Measurements from ENCODE around the gene MAP2. TPM values are rescaled to one million over a fixed set of nuclear protein-coding genes. Genes with fewer than 3 reads are reported as not detected.

MAP2 gene
- total RNA-seq, 2 experiments from 2014 or later: 0.10 TPM; not detected in 1

DNA sequence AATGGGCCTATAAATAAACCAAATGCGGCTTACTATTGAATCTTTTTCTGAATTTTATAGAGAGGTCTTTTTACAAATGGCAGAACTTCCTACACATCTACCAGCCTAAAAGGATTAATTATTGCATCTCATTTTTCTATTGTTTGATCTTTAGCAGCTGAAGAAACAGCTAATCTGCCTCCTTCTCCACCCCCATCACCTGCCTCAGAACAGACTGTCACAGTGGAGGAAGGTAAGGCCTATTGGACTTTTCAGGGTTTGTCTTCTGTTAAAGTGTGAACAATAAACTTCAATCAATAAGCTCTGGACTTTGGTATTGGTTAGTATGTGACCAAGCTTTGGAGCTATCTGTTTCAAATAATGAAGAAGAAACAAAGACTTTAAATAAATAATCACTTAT, 256.7 kb downstream of the MAP2 start:
- intact Hi-C loops (cut with micrococcal nuclease; ENCODE audit: unreplicated experiment): no loop called here
- Histone ChIP-seq H3K4me3 (ENCODE audit: low read depth, low read length, poor library complexity, severe bottlenecking) (no peak overlapping the region), H3K9me2 (ENCODE audit: insufficient read depth, low read length) (no peaks in the 10 kb centered on the region), H3K9me3 (ENCODE audit: low read length) (no peaks in the 10 kb centered on the region), H4K20me1 (ENCODE audit: insufficient read depth, low read length) (no peaks in the 10 kb centered on the region), H2AFZ (ENCODE audit: low read length) (no peak overlapping the region), H3K36me3 (ENCODE audit: insufficient read depth, low read length) (no peaks in the 10 kb centered on the region), H3K4me2 (ENCODE audit: low read length) (no peak overlapping the region), H3K79me2 (ENCODE audit: insufficient read depth, low read depth, low read length) (no peaks in the 10 kb centered on the region), H3K27ac (ENCODE audit: low read depth, low read length, poor library complexity, severe bottlenecking) (no peak overlapping the region), H3K4me1 (ENCODE audit: insufficient read depth, low read length, poor library complexity, severe bottlenecking) (no peaks in the 10 kb centered on the region)
- BruUV-seq (replicated peaks): no TSS peak
- ChIA-PET CTCF (ENCODE audit: unreplicated experiment) (no interaction called here), POLR2A (no interaction called here)
- TF ChIP-seq, protein P1, sequence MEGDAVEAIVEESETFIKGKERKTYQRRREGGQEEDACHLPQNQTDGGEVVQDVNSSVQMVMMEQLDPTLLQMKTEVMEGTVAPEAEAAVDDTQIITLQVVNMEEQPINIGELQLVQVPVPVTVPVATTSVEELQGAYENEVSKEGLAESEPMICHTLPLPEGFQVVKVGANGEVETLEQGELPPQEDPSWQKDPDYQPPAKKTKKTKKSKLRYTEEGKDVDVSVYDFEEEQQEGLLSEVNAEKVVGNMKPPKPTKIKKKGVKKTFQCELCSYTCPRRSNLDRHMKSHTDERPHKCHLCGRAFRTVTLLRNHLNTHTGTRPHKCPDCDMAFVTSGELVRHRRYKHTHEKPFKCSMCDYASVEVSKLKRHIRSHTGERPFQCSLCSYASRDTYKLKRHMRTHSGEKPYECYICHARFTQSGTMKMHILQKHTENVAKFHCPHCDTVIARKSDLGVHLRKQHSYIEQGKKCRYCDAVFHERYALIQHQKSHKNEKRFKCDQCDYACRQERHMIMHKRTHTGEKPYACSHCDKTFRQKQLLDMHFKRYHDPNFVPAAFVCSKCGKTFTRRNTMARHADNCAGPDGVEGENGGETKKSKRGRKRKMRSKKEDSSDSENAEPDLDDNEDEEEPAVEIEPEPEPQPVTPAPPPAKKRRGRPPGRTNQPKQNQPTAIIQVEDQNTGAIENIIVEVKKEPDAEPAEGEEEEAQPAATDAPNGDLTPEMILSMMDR (conservative IDR thresholded peaks at IDR 0.05; ENCODE audit: low read length): no peak
- no peak for TF ChIP-seq EZH2phosphoT487 (IDR thresholded peaks at IDR 0.05; ENCODE audit: borderline replicate concordance, low read depth, low read length)
- no peak for DNase-seq (ENCODE audit: low spot score)

- H3K9me3 ChIP-seq (ENCODE audit: low read length): no peaks in the 10 kb centered on the region
- no peak overlapping the region for H3K4me2 ChIP-seq (ENCODE audit: low read length)
- no peaks in the 10 kb centered on the region for H3K4me1 ChIP-seq (ENCODE audit: insufficient read depth, low read length, poor library complexity, severe bottlenecking)
- H3K36me3 ChIP-seq (ENCODE audit: insufficient read depth, low read length): no peaks in the 10 kb centered on the region
- H3K4me3 ChIP-seq (ENCODE audit: low read depth, low read length, poor library complexity, severe bottlenecking): no peak overlapping the region
- H2AFZ ChIP-seq (ENCODE audit: low read length): no peak overlapping the region
- no peaks in the 10 kb centered on the region for H3K79me2 ChIP-seq (ENCODE audit: insufficient read depth, low read depth, low read length)
- POLR2A ChIA-PET: interaction anchor here (0.8 kb wide), 1 partner anchor 30 kb away, joined by 3 read pairs; no protein-coding TSS in a partner anchor
- no peaks in the 10 kb centered on the region for H3K9me2 ChIP-seq (ENCODE audit: insufficient read depth, low read length)
- no peak overlapping the region for H3K27ac ChIP-seq (ENCODE audit: low read depth, low read length, poor library complexity, severe bottlenecking)
- no TSS peak for BruUV-seq (replicated peaks)
- TF ChIP-seq, protein P1 (conservative IDR thresholded peaks at IDR 0.05; ENCODE audit: low read length): no peak
- no peak for TF ChIP-seq EZH2phosphoT487 (IDR thresholded peaks at IDR 0.05; ENCODE audit: borderline replicate concordance, low read depth, low read length)
- no peak for DNase-seq (ENCODE audit: low spot score)
- intact Hi-C loops (cut with micrococcal nuclease; ENCODE audit: unreplicated experiment): no loop called here
- no peaks in the 10 kb centered on the region for H4K20me1 ChIP-seq (ENCODE audit: insufficient read depth, low read length)
- CTCF ChIA-PET (ENCODE audit: unreplicated experiment): no interaction called here
These were observed 257.4 kb downstream of the MAP2 start for GRCh38 chr2:209681201-209681735.

DNA sequence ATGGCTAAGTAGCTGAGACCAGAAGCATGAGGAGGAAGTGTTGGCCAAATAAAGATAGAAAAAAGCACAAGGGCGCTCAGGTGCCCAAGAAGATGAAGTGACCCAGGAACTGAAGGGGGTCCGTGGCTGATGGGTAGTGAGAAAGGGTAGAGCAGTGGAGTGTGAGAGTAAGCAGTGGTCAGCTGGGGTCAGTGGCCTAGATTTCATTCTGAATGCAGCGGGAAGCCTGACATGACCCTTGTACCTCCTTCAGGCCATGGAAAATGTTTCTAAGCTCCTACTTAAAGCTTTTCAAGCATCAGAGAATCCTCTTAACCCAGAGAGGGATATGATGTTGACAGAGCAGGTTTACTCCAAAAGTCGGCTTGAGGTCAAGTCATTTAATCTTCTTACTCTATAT, 258.8 kb downstream of the MAP2 start:
- H3K4me1 ChIP-seq (ENCODE audit: insufficient read depth, low read length, poor library complexity, severe bottlenecking): no peaks in the 10 kb centered on the region
- H3K36me3 ChIP-seq (ENCODE audit: insufficient read depth, low read length): no peaks in the 10 kb centered on the region
- H3K4me3 ChIP-seq (ENCODE audit: low read depth, low read length, poor library complexity, severe bottlenecking): no peak overlapping the region
- H2AFZ ChIP-seq (ENCODE audit: low read length): no peak overlapping the region
- no TSS peak for BruUV-seq (replicated peaks)
- POLR2A ChIA-PET: interaction anchor here (1.4 kb wide), 1 partner anchor 16 kb away, joined by 4 read pairs; no protein-coding TSS in a partner anchor
- no peaks in the 10 kb centered on the region for H3K79me2 ChIP-seq (ENCODE audit: insufficient read depth, low read depth, low read length)
- no peak for DNase-seq (ENCODE audit: low spot score)
- H3K9me2 ChIP-seq (ENCODE audit: insufficient read depth, low read length): no peaks in the 10 kb centered on the region
- CTCF ChIA-PET (ENCODE audit: unreplicated experiment): no interaction called here
- no peaks in the 10 kb centered on the region for H4K20me1 ChIP-seq (ENCODE audit: insufficient read depth, low read length)
- TF ChIP-seq EZH2phosphoT487 (IDR thresholded peaks at IDR 0.05; ENCODE audit: borderline replicate concordance, low read depth, low read length): no peak
- TF ChIP-seq, protein P1 (conservative IDR thresholded peaks at IDR 0.05; ENCODE audit: low read length): no peak
- H3K27ac ChIP-seq (ENCODE audit: low read depth, low read length, poor library complexity, severe bottlenecking): no peak overlapping the region
- intact Hi-C loops (cut with micrococcal nuclease; ENCODE audit: unreplicated experiment): no loop called here
- no peaks in the 10 kb centered on the region for H3K9me3 ChIP-seq (ENCODE audit: low read length)
- H3K4me2 ChIP-seq (ENCODE audit: low read length): no peak overlapping the region

All from OCI-LY7 (cell line).